ENCODE results near the gene SEMA3A.
"Not testable (repeated sequence)": the region's sequence is repeated elsewhere in the genome, so short reads cannot be mapped to it uniquely, and the experiment has no call there.

Gene SEMA3A

DNA sequence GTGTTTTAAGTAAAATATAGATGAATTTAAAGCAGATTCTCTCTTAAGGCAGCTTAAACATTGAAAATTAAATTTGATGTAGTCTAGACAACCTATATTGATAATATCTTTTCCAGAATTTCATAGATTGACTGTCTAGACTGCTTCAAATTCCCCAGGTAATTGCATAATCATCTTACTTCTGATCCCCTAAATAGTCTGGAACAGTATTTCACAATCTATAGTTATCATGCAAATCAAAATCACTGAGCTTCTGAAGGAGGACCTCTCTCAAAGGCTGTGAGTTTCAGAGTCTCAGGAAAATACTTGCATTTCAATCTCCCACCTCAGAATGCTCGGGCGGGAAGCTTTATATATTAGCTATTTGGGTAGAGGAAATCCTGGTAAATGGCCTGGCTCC lies 87.3 kb downstream of the SEMA3A start:
- ATAC-seq = no peak

DNA sequence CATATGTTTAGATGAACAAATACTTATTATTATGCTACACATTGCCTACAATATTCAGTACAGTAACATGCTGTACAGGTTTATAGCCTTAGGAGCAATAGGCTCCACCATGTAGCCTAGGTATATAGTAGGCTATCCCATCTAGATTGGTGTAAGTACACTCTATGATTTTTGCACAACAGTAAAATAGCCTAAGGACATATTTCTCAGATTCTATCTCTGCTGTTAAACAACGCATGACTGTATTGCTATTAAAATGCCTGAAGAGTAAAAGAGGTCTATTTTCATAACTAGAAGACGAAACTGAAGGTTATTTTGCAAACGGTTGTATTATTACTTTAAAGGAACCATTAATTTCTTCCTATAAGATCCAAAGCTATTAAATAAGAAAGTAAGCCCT lies 88.3 kb downstream of the SEMA3A start:
- ATAC-seq = no peak

DNA sequence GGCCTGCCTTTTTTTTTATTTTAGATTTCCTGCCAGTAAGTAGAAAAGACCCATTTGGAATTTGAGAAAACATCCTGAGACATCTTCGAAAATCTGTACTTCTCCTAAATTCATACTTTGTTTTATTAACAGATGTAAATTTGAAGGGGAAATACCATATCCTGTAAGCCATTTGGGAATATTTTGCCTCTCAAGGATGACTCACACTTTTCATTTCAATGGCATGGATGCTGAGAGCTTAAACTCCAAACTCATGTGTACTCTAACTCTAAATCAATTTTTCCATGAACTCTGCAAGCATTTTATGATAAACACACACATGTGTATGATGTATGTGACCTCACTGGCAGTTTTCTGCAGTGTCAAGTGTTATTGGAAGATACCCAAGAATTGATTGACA lies 89.0 kb downstream of the SEMA3A start:
- ATAC-seq = no peak

DNA sequence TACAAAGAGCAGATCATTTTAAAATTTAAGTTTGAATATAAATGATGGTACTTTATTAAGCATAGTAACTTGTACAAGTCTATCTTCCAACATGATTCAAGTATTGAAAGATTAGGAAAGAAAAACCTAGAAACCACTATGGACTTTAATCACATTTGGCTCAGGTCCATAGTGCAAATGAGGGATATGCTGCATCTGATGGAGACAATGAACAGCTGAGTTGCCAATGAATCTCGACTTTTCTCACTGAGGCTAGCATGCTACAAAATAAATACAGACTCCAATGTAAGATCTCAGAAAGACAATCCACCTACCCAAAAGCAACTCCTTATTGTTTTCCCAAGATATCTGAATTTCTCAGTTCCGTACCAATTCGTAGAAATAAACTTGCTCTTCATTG lies 89.8 kb downstream of the SEMA3A start:
- no peak for ATAC-seq

DNA sequence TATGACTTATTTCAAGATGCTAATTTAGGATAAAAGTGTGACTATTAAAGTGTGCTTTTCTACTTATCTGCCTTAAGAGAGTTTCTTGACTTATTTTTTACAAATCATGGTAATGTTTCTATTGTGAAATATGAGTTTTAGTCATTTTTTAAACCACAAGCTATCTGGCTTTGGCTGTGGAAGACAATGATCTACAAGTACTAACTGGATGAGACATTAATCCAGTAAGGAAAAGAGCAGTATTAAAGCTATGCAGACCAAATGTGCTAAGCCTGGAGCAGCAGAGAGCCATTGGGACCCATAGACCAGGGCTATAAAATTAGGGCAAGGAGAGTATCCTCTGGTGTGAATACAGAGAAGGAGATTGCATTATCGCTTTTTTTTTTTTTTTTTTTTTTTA lies 92.4 kb downstream of the SEMA3A start:
- ATAC-seq = no peak

DNA sequence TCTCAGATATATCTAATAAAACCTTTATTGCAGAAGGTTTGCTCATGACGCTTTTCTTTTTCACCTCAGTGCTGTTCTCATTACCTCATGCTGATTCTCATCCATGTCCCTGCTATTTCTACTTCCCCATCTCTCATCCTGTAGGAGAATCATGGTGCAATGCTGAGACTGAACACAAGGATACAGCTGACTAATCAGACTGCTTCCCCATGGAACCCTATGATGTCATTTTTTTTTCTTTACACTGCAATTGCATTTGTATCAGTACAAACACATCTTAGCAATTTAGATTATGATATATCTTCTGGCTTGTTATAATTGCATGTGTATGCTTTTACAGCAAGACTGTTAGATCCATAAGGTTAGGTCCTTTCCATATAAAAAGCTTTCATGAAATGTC lies 93.7 kb downstream of the SEMA3A start:
- ATAC-seq = no peak

DNA sequence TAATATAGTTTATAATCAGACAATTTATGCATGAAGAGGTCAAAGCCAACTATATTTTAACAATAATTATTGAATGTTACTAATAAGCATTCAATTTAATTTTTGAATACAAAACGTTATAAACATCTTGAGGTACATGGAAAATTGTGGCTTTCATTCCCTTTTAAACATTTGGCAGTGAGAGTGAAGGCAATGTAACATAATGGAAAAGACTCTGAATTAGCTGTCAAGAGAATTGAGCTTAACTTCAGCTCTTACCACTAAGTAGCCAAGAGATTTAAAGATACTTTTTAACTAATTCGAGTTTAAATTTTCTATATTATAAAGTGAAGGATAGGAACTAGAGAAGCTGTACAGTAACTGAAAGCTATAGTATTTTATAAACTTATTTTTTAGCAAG lies 98.6 kb downstream of the SEMA3A start:
- ATAC-seq = no peak

DNA sequence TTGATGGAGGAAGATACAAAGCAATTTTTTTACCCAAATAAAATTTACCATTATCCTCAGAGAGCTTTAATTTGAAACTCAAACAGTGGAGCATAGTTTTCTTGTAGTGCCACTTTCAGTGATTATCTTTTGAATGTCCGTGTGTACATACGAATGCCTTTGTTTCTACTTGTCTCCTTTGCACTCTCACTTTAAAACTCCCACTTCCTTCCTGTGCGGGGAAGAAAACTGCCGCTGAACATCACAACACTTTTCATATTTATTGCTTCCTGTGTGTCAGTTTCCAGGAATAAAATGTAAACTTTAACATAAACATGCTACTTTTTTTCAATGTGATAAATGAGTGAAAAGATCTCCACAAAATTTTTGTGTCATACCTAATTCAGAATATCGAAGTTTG lies 102.4 kb downstream of the SEMA3A start:
- ATAC-seq = no peak

DNA sequence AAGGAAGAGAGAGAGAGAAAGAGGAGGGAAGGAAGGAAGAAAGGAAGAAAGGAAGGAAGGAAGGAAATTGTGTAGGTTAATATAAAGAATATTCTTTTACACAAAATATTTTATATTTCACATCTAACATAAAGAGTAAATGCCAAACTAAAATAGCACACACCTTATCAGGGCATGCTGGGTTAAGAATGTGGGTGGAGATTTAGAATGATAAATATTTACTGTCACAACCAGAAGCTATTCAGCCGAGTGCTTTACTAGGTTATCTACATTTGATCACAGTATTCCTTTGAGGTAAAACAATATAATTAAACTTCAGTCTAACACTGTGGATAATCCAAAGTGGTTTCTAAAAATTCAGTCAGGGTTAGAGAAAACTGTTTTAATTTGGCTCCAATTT lies 103.3 kb downstream of the SEMA3A start:
- ATAC-seq = no peak

DNA sequence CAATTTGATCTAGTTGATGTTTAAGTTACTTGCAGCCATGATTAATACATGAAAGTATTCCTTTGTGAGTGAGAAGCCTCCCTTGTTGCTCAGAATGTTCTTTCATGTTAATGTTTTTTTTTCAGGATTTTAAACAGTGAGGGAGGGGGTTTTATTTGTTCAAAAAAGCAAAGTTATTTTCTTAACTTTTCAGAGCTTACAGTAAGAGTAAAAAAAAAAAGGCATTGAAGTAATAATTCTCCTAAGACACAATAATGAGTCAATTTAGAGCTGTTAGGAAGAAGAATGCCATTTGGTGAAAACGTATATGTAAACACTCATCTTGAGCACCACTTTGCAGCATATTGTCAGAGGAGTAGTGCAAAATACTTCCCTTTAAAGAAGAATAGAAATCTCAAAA lies 105.8 kb downstream of the SEMA3A start:
- no peak for ATAC-seq

DNA sequence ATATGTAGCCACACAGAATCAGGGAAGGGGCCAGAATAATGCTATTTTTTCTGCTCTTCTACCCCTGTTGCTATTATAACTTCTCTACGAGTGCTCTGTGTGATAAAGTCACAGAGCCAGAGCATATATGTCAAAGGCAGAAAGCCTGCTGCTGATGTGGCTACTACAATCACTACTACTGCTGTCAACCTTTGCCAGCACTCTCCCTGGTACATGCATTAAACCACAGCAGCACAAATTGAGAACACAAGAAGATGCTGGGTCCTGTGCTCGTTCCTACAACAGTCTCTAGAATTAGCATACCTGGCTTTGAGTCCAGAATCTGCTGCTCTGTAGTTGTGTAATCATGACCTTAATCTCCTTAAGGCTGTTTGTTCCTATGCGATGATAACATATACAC lies 108.6 kb downstream of the SEMA3A start:
- ATAC-seq = no peak

DNA sequence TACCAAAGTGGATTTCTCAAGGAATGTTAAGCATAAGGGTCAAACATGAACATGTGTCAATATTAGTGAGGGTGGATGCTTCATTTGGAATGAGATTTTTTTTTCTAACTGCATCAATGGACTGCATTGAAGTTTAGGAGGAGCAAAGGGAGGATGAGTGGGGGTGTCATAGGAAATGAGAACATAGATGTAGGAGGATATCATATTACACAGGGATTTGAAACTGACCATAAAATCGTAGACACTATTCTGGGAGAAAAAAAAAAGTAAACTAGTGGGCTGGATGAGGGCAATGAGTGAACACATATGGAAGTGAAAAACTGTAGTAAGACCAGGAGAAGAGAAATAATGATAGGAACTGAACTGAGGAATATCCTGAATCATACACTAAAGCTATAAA lies 109.4 kb downstream of the SEMA3A start:
- no peak for ATAC-seq

DNA sequence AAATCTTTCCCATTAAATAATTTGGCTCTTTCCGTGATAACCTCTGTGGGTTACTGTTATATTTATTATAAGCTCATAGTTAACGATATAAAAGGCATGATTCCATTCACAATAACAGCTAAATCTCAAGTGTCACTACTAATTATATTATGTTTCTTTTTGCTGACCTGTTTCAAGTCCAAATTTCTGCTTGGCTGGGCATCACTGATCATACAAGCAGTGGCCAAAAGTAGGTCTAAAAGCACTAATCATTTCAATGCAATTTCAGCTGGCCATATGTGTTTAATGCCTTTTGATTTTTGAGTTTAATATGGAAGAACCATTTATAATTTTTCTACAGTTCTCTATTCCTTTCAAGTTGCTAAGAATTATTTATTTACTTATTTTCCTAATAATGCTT lies 110.7 kb downstream of the SEMA3A start:
- no peak for ATAC-seq

DNA sequence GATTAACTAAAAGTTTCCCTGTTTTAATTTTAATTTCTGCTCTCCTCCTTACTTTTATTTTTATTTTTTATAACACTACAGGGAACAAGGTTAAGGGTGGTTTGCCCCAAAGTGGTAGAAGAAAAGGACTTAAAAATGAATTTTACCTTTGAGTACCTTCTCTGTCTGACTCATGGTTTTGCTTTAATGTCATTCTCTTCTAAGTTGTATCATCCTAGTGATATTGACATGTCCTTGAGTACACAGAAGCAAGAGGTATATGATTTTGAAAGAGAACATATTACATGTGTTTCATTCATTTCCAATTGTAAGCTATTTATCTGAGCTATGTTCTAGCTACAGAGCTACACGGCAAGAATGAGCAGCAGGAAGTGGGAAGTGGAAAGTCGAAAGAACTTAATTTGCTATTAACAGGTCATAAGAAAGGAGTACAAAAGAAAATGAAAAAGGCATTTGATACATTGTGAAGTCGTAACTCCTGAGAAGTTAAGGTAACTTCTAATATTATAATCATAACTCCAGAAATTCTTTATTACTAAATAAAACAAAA lies 112.5 kb downstream of the SEMA3A start:
- ATAC-seq = no peak

DNA sequence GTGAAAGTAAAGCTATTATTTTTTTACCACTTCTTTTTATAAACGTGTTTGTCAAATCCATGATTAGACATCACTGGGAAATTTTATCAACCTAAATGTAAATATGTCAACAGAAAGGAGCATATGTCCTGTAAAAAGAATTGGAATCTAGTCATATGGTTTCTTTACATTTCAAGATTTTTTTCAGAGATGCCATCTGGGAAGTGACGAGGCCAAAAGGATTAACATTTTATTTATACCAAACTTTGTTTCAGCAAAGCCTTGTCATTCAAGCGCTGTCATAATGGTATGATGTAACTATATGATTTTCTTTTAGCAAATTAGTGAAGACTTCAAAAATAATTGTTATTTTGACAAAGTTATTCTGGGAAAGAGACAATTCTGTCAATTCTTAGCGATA lies 117.3 kb downstream of the SEMA3A start:
- no peak for ATAC-seq

DNA sequence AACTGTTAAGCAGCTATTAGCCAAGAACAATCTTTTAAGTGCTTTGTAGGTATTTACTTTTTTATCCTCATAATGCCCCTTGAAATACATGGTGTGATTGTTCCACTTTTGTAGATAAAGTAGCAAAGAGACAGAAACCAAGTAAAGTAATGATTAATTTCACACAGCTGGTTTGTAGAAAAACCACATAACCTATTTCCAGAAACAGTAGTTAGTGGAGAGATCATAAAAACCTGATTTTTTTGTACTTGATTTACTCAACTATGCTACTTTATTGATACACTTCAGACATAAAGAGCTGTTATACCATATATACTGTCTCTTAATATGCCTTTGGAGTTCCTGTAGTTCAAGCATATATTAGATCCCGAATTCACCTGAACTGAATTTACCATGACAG lies 118.4 kb downstream of the SEMA3A start:
- ATAC-seq = no peak

DNA sequence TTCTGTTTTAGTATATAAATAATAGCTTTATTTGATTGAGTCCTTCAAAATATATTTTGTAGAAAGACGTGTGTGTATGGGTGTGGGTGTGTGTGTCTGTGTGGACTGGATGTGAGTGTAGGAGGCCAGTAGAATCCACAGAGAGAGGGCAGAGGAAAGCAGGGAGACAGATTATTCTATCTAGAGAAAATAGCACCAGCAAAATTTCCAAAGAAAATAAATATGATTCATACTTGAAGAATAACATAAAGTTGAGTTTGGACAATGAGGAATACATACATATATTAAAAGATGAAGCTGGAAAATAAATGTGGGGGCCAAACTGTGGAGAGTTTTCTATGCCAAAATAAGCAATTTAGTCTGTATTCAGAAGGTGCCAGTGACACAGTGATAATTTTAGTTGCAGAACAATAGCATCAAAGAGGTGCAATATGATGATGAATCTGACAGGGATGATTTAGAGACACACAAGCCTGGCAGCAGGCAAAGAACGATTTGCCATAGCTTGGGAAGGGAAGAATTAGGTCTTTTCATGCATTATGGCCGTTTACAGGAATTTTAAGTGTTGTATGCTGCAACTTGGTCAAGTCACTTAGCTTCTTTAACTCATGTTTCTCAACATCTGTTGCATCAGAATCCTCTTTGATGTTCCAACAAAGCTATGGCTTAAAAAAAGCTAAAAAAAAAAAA lies 121.3 kb downstream of the SEMA3A start:
- no peak for ATAC-seq

DNA sequence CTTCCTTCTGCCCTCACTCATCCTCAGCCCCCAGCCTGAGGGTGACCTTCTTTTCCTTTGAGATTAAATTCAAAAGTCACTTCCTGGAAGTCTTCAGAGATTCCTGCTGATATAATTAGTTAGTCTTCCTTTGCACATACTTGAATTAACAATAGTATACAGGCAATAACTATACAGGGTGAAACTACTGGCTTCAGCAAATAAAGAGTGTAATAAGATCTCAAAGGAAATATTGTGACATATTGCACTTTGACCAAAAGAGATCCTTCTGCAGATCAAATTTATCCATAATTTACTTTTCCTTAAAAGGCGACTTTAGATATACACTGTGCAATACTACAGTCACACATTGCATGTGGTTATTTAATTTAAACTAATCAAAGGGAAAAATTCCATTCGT lies 123.8 kb downstream of the SEMA3A start:
- no peak for ATAC-seq

DNA sequence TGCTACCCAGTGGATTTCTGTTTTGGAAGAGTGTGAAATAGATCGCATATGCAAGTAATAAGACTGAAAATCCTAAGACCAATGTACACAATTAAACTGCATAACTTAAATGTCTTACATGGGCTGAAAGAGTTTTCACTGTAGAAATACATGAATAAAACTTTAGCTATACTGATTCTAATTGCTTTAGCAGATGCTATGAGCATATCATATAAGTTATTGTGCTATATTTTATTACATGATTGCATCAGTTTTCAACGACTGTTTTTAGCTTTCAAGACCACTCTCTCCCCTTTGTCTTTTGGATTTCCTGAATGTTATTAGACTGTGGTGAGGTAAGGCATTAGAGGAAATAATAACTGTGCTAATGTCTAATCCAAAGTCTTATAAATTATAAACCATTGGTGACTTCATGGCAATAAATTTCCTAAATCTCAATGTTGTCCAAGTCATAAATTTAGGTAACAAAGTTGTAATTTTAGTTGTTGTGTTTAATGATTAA lies 124.5 kb downstream of the SEMA3A start:
- ATAC-seq = no peak

DNA sequence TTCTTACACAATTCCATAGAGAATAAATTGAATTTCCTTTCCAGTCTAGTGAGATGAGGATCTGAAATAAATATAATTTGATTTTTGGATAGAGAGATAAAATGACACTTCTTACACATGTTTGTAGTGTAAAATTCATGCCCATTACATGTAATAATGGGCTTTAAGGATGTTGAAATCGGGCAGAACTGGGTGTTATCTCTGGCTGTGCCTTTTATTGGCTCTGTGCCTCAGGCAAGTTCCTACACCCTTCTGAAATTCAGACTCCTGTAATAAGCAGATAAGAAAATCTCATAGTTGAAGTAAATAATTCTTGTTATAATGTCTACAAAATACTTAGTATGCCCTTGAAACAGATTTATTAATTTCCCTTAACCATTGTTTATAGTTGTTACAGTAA lies 125.6 kb downstream of the SEMA3A start:
- ATAC-seq = no peak

DNA sequence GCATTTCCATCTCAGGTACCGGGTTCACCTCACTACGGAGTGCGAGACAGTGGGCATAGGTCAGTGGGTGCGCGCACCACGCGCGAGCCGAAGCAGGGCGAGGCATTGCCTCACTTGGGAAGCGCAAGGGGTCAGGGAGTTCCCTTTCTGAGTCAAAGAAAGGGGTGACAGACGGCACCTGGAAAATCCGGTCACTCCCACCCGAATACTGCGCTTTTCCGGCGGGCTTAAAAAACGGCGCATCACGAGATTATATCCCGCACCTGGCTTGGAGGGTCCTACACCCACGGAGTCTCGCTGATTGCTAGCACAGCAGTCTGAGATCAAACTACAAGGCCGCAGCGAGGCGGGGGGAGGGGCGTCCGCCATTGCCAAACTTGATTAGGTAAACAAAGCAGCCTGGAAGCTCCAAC lies 132.1 kb downstream of the SEMA3A start:
- not testable (repeated sequence) for ATAC-seq

DNA sequence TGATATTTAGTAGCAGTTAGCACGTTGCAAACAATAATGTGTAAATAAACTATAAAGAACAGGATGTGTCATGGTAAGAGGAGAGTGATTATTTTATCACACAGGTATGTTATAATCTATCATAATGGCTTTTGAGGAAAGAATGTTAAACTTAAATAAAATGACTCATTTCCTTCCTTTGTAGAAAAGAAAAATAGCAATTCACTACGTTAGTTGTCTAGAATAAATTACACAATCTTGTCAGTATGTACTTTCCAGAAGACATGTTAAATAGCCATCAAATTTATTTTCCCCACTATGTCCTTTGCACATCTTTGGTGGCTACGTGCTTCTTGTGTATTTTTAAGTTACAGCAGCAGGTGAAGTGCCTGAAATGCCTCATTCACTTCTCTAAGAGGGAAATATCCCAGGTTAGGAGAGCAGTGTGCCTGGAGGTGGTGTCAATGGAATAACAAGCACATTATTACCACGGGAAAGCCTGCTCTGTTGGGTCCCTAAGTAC lies 133.8 kb downstream of the SEMA3A start:
- ATAC-seq = no peak

DNA sequence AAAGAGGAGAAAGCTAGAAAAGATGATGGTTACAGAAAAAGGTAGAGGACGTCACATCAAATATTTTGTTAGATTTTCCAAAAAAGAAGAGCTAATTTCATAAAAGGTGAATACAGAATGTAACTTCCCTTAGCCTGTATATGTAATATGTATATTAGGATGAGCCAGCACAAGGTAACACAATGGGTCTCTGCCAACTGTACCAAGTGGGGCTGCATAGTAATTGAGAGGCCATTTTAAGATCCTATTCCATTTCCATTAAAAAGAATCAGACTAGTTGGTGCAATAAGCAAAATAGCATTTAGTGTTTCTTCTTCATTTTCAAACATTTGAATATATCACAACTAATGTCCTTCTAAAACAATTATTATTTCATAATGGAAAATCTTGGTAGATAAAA lies 134.6 kb downstream of the SEMA3A start:
- no peak for ATAC-seq

DNA sequence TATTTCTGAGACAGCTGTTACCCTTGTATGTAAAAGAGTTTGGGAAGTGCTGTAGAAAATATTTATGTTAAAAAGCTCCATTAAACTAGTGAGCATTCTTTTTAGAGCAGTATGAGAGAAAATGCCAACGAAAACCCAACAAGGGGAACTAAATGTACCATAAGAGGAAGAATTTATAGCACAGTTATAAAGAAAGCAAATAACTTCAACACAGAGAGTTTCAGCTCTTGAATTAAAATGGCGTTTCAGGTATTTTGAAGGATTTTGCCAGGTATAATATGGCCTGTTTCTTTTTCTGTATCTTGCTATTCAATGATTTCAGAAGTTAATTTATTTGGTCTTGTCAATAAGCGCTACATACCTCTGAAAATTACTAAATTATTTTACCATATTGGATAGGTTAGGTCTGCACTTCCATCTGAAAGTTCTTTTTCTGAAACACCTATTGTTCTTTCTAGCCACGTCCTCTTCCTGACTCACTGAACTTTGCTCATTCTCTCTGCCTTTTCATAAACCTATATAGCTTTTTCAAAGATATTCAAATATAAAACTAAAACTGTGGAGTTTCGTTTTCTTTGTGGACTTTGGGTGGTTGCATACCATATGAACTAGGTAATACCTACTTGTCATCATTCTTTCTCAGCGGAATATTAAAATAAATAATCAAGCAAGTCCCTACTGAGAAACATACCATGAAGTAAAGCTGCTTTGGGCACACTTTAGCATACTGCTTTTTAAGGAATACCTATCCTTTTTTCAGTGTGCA lies 136.1 kb downstream of the SEMA3A start:
- no peak for ATAC-seq
